Suprapubic skin (tissue), 4 donors: ENCODE results near the gene NR2F2. TPM values are rescaled to one million over a fixed set of nuclear protein-coding genes. Genes with fewer than 3 reads are reported as not detected.

Source experiments
- DNase-seq, 2 donors: peaks; one replicate each; pipeline ENCODE4 v3.0.0-alpha.2; 2019; ENCODE audit warnings: low spot score in 2 of 2
- H3K27ac ChIP-seq: fragments of 200-600 bp; sonication (generic); one replicate; pipeline ENCODE4 v1.5.1; 2019
- H3K27me3 ChIP-seq: fragments of 200-600 bp; sonication (generic); one replicate; pipeline ENCODE4 v1.5.1; 2019
- H3K36me3 ChIP-seq: fragments of 200-600 bp; sonication (generic); one replicate; pipeline ENCODE4 v1.5.1; 2019
- H3K4me1 ChIP-seq: fragments of 200-600 bp; sonication (generic); one replicate; pipeline ENCODE4 v1.5.1; 2019
- H3K4me3 ChIP-seq: fragments of 200-600 bp; sonication (generic); one replicate; pipeline ENCODE4 v1.5.1; 2019; ENCODE audit warnings: mild to moderate bottlenecking
- H3K9me3 ChIP-seq: fragments of 200-600 bp; sonication (generic); one replicate; pipeline ENCODE4 v1.5.1; 2019
- CTCF ChIP-seq, 2 donors: fragments of 200-600 bp in 1 of 2; fragments of 450-650 bp in 1 of 2; sonication (generic) in 1 of 2; IDR thresholded peaks; one replicate each; pipeline ENCODE4 v1.5.1; 2016 to 2019; ENCODE audit warnings: antibody characterized with exemption in 2 of 2, mild to moderate bottlenecking in 1 of 2, moderate library complexity in 1 of 2
- EP300 ChIP-seq: sonication (generic); formaldehyde crosslinking; IDR thresholded peaks from one replicate; pipeline ENCODE4 v1.6.1; 2017; ENCODE audit warnings: antibody characterized with exemption
- POLR2A ChIP-seq, 2 donors: fragments of 450-650 bp; IDR thresholded peaks; one replicate each; pipeline ENCODE4 v1.6.1; 2017; ENCODE audit warnings: antibody characterized with exemption in 2 of 2, mild to moderate bottlenecking in 2 of 2, moderate library complexity in 2 of 2
- POLR2AphosphoS5 ChIP-seq, 3 donors: sonication (generic); formaldehyde crosslinking; IDR thresholded peaks; one replicate each; pipeline ENCODE4 v1.6.1; 2017; ENCODE audit warnings: antibody characterized with exemption in 3 of 3
- WGBS: methylation state at CpG from one replicate; pipeline ENCODE4 v1.1.5; 2018; 5-methylcytosine and 5-hydroxymethylcytosine counted together
- total RNA-seq, 4 donors: library from RNA; depleted of rRNA; stranded (reverse); fragments of >200 nt; gene quantifications; one replicate each; pipeline ENCODE4 v1.1.0, GENCODE V29; 2016

The NR2F2 gene
- total RNA-seq = 10 to 100 TPM in 2 of 4 donors, 1 to 10 TPM in 2; 4.0 to 12.7 (median 7.1) TPM

DNA sequence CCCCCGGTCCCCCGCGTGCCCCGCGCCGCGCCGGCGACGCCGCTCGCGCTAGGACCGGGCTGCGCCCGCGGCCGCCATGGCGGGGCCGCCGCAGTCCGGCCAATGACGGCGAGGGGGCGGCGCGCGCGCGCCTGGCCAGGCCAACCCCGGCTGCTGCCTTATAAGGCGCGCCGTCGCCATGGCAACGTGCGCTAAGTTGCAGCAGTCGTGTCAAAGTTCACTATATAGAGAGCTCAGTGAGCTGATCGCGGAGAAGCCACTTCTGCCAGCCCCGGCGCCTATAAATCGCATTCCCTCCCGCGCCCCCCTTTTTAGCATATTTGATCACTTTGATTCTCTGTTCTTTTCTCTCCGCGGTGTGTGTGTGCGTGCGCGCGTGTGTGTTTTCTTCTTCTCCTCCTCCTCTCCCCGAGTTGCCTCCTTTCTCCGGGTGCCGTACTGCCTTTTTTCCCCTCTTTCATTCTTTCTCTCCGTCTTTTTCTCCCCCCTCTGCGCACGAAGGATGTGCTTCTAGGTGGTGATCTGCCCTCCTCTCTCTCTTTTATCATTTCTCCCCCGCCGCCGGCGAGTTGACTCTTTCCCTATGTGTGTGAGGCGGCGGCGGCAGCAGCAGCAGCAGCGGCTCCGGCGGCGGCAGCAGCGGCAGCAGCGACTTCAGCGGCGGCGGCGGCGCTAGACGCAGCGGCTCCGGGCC, at the start of gene NR2F2:
NR2F2 (plus strand) TSS at position 251 of the 694 bp plus-strand sequence. CDS start 1,406 bp downstream, outside the sequence.
- under 1% methylated on average over 41 of the region's 78 CpGs for WGBS
- Histone ChIP-seq H3K4me1 (peaks cover 51% of the 10 kb centered on the region), H3K9me3 (no peaks in the 10 kb centered on the region), H3K36me3 (peaks cover 13% of the 10 kb centered on the region), H3K27me3 (peaks cover 54% of the 10 kb centered on the region), H3K27ac (peak within 1 kb of the TSS; percentile 85), H3K4me3 (peak within 1 kb of the TSS; percentile 71)
- peak in 1 of 2 donors; percentile 71 for TF ChIP-seq POLR2A (IDR thresholded peaks at IDR 0.05)
- no peak for TF ChIP-seq CTCF (IDR thresholded peaks at IDR 0.05)
- peak; percentile 95 to 97 for DNase-seq

- WGBS = 72% methylated on average over 11 of the region's 11 CpGs
- H3K9me3 ChIP-seq = no peaks in the 10 kb centered on the region
- H3K36me3 ChIP-seq = no peaks in the 10 kb centered on the region
- no peak overlapping the region for H3K27ac ChIP-seq
- DNase-seq = no peak
- no peaks in the 10 kb centered on the region for H3K4me1 ChIP-seq
- no peak for TF ChIP-seq POLR2AphosphoS5 (IDR thresholded peaks at IDR 0.05)
- TF ChIP-seq EP300 = no peak
- no peak for TF ChIP-seq POLR2A (IDR thresholded peaks at IDR 0.05)
- TF ChIP-seq CTCF (IDR thresholded peaks at IDR 0.05) = no peak
- H3K27me3 ChIP-seq = no peaks in the 10 kb centered on the region
- H3K4me3 ChIP-seq = no peak overlapping the region
Measured at GRCh38 chr15:96285305-96285704, 45.2 kb upstream of the NR2F2 start.

DNA sequence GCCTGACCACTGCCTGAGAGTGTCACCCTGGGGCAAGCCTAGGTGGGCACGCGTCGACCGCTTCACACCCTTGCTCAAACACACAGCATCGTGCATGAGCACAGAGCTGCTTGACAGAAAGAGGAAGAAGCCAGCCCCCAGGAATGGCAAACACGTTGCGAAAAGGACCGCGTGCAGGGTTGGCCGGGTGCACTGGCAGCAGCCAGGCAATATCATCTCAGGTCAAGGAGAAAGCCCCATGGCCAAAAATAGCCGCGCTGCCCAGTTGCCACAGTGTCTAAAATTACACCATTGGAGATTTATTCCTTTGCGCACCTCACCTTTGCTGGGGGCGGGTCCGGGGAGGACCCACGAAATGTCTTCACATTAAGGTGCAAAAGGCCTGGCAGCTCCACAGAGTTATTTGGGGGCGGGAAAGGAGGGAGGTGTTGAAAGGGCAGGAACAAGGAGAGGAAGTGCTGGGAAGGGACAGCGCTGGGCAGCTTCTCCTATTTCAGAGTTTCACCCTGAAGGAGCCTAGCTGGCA, 44.7 kb upstream of the NR2F2 start:
- whole genome bisulfite sequencing = 87% methylated on average over 17 of the region's 18 CpGs
- no peak overlapping the region for H3K27ac ChIP-seq
- no peaks in the 10 kb centered on the region for H3K36me3 ChIP-seq
- DNase-seq = no peak
- TF ChIP-seq EP300 (no peak), POLR2AphosphoS5 (IDR thresholded peaks at IDR 0.05) (no peak), POLR2A (IDR thresholded peaks at IDR 0.05) (no peak), CTCF (IDR thresholded peaks at IDR 0.05) (no peak)
- H3K27me3 ChIP-seq = no peaks in the 10 kb centered on the region
- no peaks in the 10 kb centered on the region for H3K4me1 ChIP-seq
- H3K4me3 ChIP-seq = no peak overlapping the region
- H3K9me3 ChIP-seq = no peaks in the 10 kb centered on the region

DNA sequence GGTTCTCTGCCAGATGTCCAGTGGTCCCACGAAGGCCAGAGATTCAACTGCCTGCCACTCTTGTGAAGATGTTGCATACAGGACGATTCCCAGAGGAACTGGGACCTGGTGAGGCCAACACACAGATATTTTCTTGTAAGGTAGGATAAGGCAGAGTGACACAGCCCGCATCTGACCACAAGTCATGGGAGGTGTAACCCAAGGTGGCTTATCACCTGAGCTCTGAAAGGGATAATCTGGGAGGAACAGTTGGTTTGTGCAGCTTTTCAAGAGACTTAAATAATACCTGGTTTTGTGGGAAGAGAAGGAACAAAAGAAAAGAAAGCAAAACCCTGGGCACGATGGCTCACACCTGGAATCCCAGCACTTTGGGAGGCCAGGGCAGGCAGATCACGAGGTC, 39.8 kb upstream of the NR2F2 start:
- no peak for DNase-seq
- Histone ChIP-seq H3K4me1 (no peaks in the 10 kb centered on the region), H3K27ac (no peak overlapping the region), H3K36me3 (no peaks in the 10 kb centered on the region), H3K27me3 (no peaks in the 10 kb centered on the region), H3K4me3 (no peak overlapping the region), H3K9me3 (no peaks in the 10 kb centered on the region)
- WGBS = 78% methylated on average over 5 of the region's 5 CpGs
- TF ChIP-seq EP300 (no peak), CTCF (IDR thresholded peaks at IDR 0.05) (no peak), POLR2AphosphoS5 (IDR thresholded peaks at IDR 0.05) (no peak), POLR2A (IDR thresholded peaks at IDR 0.05) (no peak)

- Histone ChIP-seq H3K9me3 (no peaks in the 10 kb centered on the region), H3K27ac (no peak overlapping the region), H3K36me3 (no peaks in the 10 kb centered on the region), H3K4me3 (no peak overlapping the region), H3K27me3 (no peaks in the 10 kb centered on the region), H3K4me1 (no peaks in the 10 kb centered on the region)
- 66% methylated on average over 2 of the region's 2 CpGs for WGBS
- no peak for DNase-seq
- TF ChIP-seq POLR2AphosphoS5 (IDR thresholded peaks at IDR 0.05) = no peak
- TF ChIP-seq POLR2A (IDR thresholded peaks at IDR 0.05) = no peak
- no peak for TF ChIP-seq CTCF (IDR thresholded peaks at IDR 0.05)
- no peak for TF ChIP-seq EP300
Measured at GRCh38 chr15:96292635-96293034, 37.9 kb upstream of the NR2F2 start.
